ENCODE data around the gene SORBS2. TPM values are rescaled to one million over a fixed set of nuclear protein-coding genes. Genes with fewer than 3 reads are reported as not detected.

Gene SORBS2
- total RNA-seq, 1 donor from 2014 or later: 20.0 TPM

- Mint-ChIP-seq H3K36me3 (ENCODE audit: low read depth, unreplicated experiment) (no peaks in the 10 kb centered on the region), H3K27ac (ENCODE audit: unreplicated experiment) (no peak overlapping the region), H3K4me3 (ENCODE audit: unreplicated experiment) (no peak overlapping the region), H3K4me1 (ENCODE audit: unreplicated experiment) (peaks cover 4% of the 10 kb centered on the region), H3K27me3 (ENCODE audit: unreplicated experiment) (peaks cover 2% of the 10 kb centered on the region), H3K9me3 (ENCODE audit: unreplicated experiment) (no peaks in the 10 kb centered on the region)
- no peak for TF ChIP-seq CTCF (IDR thresholded peaks at IDR 0.05; ENCODE audit: unreplicated experiment)
- DNase-seq (ENCODE audit: low spot score): no peak
Measured at GRCh38 chr4:185672618-185673017, 139.4 kb downstream of the SORBS2 start.

GRCh38 chr4:185672151-185672550 lies 139.8 kb downstream of the SORBS2 start:
- TF ChIP-seq CTCF (IDR thresholded peaks at IDR 0.05; ENCODE audit: unreplicated experiment): no peak
- Mint-ChIP-seq H3K27ac (ENCODE audit: unreplicated experiment) (no peak overlapping the region), H3K27me3 (ENCODE audit: unreplicated experiment) (peaks cover under 1% of the 10 kb centered on the region), H3K9me3 (ENCODE audit: unreplicated experiment) (no peaks in the 10 kb centered on the region), H3K4me1 (ENCODE audit: unreplicated experiment) (peaks cover 4% of the 10 kb centered on the region), H3K36me3 (ENCODE audit: low read depth, unreplicated experiment) (no peaks in the 10 kb centered on the region), H3K4me3 (ENCODE audit: unreplicated experiment) (no peak overlapping the region)
- no peak for DNase-seq (ENCODE audit: low spot score)

GRCh38 chr4:185671496-185671895 lies 140.5 kb downstream of the SORBS2 start:
- H3K4me1 Mint-ChIP-seq (ENCODE audit: unreplicated experiment): peaks cover 4% of the 10 kb centered on the region
- no peaks in the 10 kb centered on the region for H3K9me3 Mint-ChIP-seq (ENCODE audit: unreplicated experiment)
- no peak overlapping the region for H3K4me3 Mint-ChIP-seq (ENCODE audit: unreplicated experiment)
- DNase-seq (ENCODE audit: low spot score): no peak
- TF ChIP-seq CTCF (IDR thresholded peaks at IDR 0.05; ENCODE audit: unreplicated experiment): no peak
- H3K27ac Mint-ChIP-seq (ENCODE audit: unreplicated experiment): no peak overlapping the region
- H3K27me3 Mint-ChIP-seq (ENCODE audit: unreplicated experiment): no peaks in the 10 kb centered on the region
- no peaks in the 10 kb centered on the region for H3K36me3 Mint-ChIP-seq (ENCODE audit: low read depth, unreplicated experiment)

- no peak for DNase-seq (ENCODE audit: low spot score)
- no peak overlapping the region for H3K4me3 Mint-ChIP-seq (ENCODE audit: unreplicated experiment)
- H3K4me1 Mint-ChIP-seq (ENCODE audit: unreplicated experiment): peaks cover 4% of the 10 kb centered on the region
- H3K27me3 Mint-ChIP-seq (ENCODE audit: unreplicated experiment): no peaks in the 10 kb centered on the region
- no peak overlapping the region for H3K27ac Mint-ChIP-seq (ENCODE audit: unreplicated experiment)
- H3K36me3 Mint-ChIP-seq (ENCODE audit: low read depth, unreplicated experiment): no peaks in the 10 kb centered on the region
- no peaks in the 10 kb centered on the region for H3K9me3 Mint-ChIP-seq (ENCODE audit: unreplicated experiment)
- TF ChIP-seq CTCF (IDR thresholded peaks at IDR 0.05; ENCODE audit: unreplicated experiment): no peak
Measured at GRCh38 chr4:185671066-185671465, 140.9 kb downstream of the SORBS2 start.

- H3K27me3 Mint-ChIP-seq (ENCODE audit: unreplicated experiment): no peaks in the 10 kb centered on the region
- DNase-seq (ENCODE audit: low spot score): no peak
- no peaks in the 10 kb centered on the region for H3K36me3 Mint-ChIP-seq (ENCODE audit: low read depth, unreplicated experiment)
- TF ChIP-seq CTCF (IDR thresholded peaks at IDR 0.05; ENCODE audit: unreplicated experiment): no peak
- no peaks in the 10 kb centered on the region for H3K9me3 Mint-ChIP-seq (ENCODE audit: unreplicated experiment)
- peaks cover 1% of the 10 kb centered on the region for H3K4me1 Mint-ChIP-seq (ENCODE audit: unreplicated experiment)
- H3K4me3 Mint-ChIP-seq (ENCODE audit: unreplicated experiment): no peak overlapping the region
- no peak overlapping the region for H3K27ac Mint-ChIP-seq (ENCODE audit: unreplicated experiment)
Measured at GRCh38 chr4:185669288-185669687, 142.7 kb downstream of the SORBS2 start.

Data from endothelial cell (in vitro differentiated cells).